HepG2 (cell line): ENCODE data around the gene COLGALT1. TPM values are rescaled to one million over a fixed set of nuclear protein-coding genes. Genes with fewer than 3 reads are reported as not detected.

Source experiments
- ADNP ChIP-seq: sonication (generic); formaldehyde crosslinking; IDR thresholded peaks from 2 replicates; pipeline ENCODE4 v1.4.0; 2020; ENCODE audit warnings: missing genetic modification reagents
- ARHGAP35 ChIP-seq: sonication (generic); formaldehyde crosslinking; IDR thresholded peaks from 2 replicates; pipeline ENCODE4 v1.9.0; 2022; ENCODE audit warnings: mild to moderate bottlenecking, inconsistent platforms, moderate library complexity, missing genetic modification reagents, borderline replicate concordance
- ARNT2 ChIP-seq: sonication (generic); formaldehyde crosslinking; IDR thresholded peaks from 2 replicates; pipeline ENCODE4 v1.8.0; 2022; ENCODE audit warnings: mild to moderate bottlenecking, low read depth, missing genetic modification reagents, moderate library complexity
- FLYWCH1 ChIP-seq: sonication (generic); formaldehyde crosslinking; IDR thresholded peaks from 2 replicates; pipeline ENCODE4 v1.8.1; 2023; ENCODE audit warnings: mild to moderate bottlenecking, missing genetic modification reagents
- HDAC2 ChIP-seq: sonication (generic); formaldehyde crosslinking; IDR thresholded peaks from 2 replicates; pipeline ENCODE4 v1.4.0; 2020; ENCODE audit warnings: missing genetic modification reagents
- MZF1 ChIP-seq: sonication (generic); formaldehyde crosslinking; IDR thresholded peaks from 2 replicates; pipeline ENCODE4 v1.8.1; 2023; ENCODE audit warnings: mild to moderate bottlenecking, missing genetic modification reagents, borderline replicate concordance
- PHF20 ChIP-seq: sonication (generic); formaldehyde crosslinking; IDR thresholded peaks from 2 replicates; pipeline ENCODE4 v1.5.0; 2020; ENCODE audit warnings: mild to moderate bottlenecking, missing genetic modification reagents
- POLR2G ChIP-seq: fragments of 200-400 bp; formaldehyde crosslinking; IDR thresholded peaks from 2 replicates; pipeline ENCODE4 v1.6.1; 2018; ENCODE audit warnings: mild to moderate bottlenecking, low read depth, low read length, moderate library complexity
- TMF1 ChIP-seq: sonication (generic); formaldehyde crosslinking; IDR thresholded peaks from 2 replicates; pipeline ENCODE4 v1.8.1; 2022; ENCODE audit warnings: low read depth, missing genetic modification reagents
- ZNF30 ChIP-seq: sonication (generic); formaldehyde crosslinking; IDR thresholded peaks from 2 replicates; pipeline ENCODE4 v1.5.0; 2020; ENCODE audit warnings: mild to moderate bottlenecking, missing genetic modification reagents
- ZNF547 ChIP-seq: sonication (generic); formaldehyde crosslinking; IDR thresholded peaks from 2 replicates; pipeline ENCODE4 v1.5.1; 2020; ENCODE audit warnings: mild to moderate bottlenecking, missing genetic modification reagents
- ZNF605 ChIP-seq: sonication (generic); formaldehyde crosslinking; IDR thresholded peaks from 2 replicates; pipeline ENCODE4 v1.8.0; 2022; ENCODE audit warnings: mild to moderate bottlenecking, missing genetic modification reagents
- ZNF607 ChIP-seq: sonication (generic); formaldehyde crosslinking; IDR thresholded peaks from 2 replicates; pipeline ENCODE4 v1.5.1; 2020; ENCODE audit warnings: missing genetic modification reagents, mild to moderate bottlenecking, borderline replicate concordance
- polyA plus RNA-seq, 8 experiments: library from polyadenylated mRNA; depleted of rRNA in 3 of 8; stranded (reverse) in 7 of 8; unstranded in 1 of 8; fragments of >200 nt; fragmentation: Illumina TruSeq in 4 of 8; extraction: Trizol in 4 of 8; gene quantifications; 2 replicates each; pipeline versions ENCODE4 v1.2.1 to v1.2.3, GENCODE V29; 2011 to 2016; ENCODE audit warnings: low read depth in 4 of 8, missing spikeins in 1 of 8, mixed read lengths in 1 of 8; ENCODE audit not compliant: insufficient read depth in 1 of 8
- total RNA-seq, 5 experiments: library from RNA; depleted of rRNA; stranded (reverse); fragments of >200 nt; fragmentation: Illumina TruSeq; extraction: Trizol; gene quantifications; 2 replicates each; pipeline ENCODE4 v1.2.3, GENCODE V29; 2016; ENCODE audit warnings: low read depth in 1 of 5
- TF ChIP-seq, protein P1 (sequence below): sonication (generic); formaldehyde crosslinking; IDR thresholded peaks from 2 replicates; pipeline ENCODE4 v1.4.0; 2020; ENCODE audit warnings: missing genetic modification reagents, borderline replicate concordance
- TF ChIP-seq, protein P2 (sequence below): sonication (generic); formaldehyde crosslinking; IDR thresholded peaks from 2 replicates; pipeline ENCODE4 v1.9.0; 2021; ENCODE audit warnings: missing genetic modification reagents, borderline replicate concordance
- TF ChIP-seq, protein P3 (sequence below): sonication (generic); formaldehyde crosslinking; IDR thresholded peaks from 2 replicates; pipeline ENCODE4 v1.4.0; 2020; ENCODE audit warnings: mild to moderate bottlenecking, missing genetic modification reagents, borderline replicate concordance
- TF ChIP-seq, protein P4 (sequence below): sonication (generic); formaldehyde crosslinking; IDR thresholded peaks from 2 replicates; pipeline ENCODE4 v1.4.0; 2020; ENCODE audit warnings: missing genetic modification reagents

Gene COLGALT1
- total and polyA plus RNA-seq, 2 of the 13 experiments (the other 11 are each of a cell fraction or from before 2014, with no cell fraction given), result 58.0 to 211 TPM

- TF ChIP-seq, protein P1, sequence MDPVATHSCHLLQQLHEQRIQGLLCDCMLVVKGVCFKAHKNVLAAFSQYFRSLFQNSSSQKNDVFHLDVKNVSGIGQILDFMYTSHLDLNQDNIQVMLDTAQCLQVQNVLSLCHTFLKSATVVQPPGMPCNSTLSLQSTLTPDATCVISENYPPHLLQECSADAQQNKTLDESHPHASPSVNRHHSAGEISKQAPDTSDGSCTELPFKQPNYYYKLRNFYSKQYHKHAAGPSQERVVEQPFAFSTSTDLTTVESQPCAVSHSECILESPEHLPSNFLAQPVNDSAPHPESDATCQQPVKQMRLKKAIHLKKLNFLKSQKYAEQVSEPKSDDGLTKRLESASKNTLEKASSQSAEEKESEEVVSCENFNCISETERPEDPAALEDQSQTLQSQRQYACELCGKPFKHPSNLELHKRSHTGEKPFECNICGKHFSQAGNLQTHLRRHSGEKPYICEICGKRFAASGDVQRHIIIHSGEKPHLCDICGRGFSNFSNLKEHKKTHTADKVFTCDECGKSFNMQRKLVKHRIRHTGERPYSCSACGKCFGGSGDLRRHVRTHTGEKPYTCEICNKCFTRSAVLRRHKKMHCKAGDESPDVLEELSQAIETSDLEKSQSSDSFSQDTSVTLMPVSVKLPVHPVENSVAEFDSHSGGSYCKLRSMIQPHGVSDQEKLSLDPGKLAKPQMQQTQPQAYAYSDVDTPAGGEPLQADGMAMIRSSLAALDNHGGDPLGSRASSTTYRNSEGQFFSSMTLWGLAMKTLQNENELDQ (CRISPR knock-in tag), result no peak
- TF ChIP-seq FLYWCH1 (CRISPR knock-in tag), result no peak
- no peak for TF ChIP-seq ZNF30
- 0 out of 2 replicates have a peak, but pooled peaks have one; percentile 24 for TF ChIP-seq ZNF605 (CRISPR knock-in tag)
- no peak for TF ChIP-seq PHF20
- no peak for TF ChIP-seq ADNP (CRISPR knock-in tag)
- TF ChIP-seq, protein P2, sequence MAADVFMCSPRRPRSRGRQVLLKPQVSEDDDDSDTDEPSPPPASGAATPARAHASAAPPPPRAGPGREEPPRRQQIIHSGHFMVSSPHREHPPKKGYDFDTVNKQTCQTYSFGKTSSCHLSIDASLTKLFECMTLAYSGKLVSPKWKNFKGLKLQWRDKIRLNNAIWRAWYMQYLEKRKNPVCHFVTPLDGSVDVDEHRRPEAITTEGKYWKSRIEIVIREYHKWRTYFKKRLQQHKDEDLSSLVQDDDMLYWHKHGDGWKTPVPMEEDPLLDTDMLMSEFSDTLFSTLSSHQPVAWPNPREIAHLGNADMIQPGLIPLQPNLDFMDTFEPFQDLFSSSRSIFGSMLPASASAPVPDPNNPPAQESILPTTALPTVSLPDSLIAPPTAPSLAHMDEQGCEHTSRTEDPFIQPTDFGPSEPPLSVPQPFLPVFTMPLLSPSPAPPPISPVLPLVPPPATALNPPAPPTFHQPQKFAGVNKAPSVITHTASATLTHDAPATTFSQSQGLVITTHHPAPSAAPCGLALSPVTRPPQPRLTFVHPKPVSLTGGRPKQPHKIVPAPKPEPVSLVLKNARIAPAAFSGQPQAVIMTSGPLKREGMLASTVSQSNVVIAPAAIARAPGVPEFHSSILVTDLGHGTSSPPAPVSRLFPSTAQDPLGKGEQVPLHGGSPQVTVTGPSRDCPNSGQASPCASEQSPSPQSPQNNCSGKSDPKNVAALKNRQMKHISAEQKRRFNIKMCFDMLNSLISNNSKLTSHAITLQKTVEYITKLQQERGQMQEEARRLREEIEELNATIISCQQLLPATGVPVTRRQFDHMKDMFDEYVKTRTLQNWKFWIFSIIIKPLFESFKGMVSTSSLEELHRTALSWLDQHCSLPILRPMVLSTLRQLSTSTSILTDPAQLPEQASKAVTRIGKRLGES (CRISPR knock-in tag), result no peak
- no peak for TF ChIP-seq ARNT2 (CRISPR knock-in tag)
- TF ChIP-seq, protein P3, sequence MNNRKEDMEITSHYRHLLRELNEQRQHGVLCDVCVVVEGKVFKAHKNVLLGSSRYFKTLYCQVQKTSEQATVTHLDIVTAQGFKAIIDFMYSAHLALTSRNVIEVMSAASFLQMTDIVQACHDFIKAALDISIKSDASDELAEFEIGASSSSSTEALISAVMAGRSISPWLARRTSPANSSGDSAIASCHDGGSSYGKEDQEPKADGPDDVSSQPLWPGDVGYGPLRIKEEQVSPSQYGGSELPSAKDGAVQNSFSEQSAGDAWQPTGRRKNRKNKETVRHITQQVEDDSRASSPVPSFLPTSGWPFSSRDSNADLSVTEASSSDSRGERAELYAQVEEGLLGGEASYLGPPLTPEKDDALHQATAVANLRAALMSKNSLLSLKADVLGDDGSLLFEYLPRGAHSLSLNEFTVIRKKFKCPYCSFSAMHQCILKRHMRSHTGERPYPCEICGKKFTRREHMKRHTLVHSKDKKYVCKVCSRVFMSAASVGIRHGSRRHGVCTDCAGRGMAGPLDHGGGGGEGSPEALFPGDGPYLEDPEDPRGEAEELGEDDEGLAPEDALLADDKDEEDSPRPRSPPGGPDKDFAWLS (CRISPR knock-in tag), result no peak
- TF ChIP-seq POLR2G, result peak; percentile 43; the same call in 1 of the 2 replicates
- TF ChIP-seq TMF1 (CRISPR knock-in tag), result no peak
- TF ChIP-seq, protein P4, sequence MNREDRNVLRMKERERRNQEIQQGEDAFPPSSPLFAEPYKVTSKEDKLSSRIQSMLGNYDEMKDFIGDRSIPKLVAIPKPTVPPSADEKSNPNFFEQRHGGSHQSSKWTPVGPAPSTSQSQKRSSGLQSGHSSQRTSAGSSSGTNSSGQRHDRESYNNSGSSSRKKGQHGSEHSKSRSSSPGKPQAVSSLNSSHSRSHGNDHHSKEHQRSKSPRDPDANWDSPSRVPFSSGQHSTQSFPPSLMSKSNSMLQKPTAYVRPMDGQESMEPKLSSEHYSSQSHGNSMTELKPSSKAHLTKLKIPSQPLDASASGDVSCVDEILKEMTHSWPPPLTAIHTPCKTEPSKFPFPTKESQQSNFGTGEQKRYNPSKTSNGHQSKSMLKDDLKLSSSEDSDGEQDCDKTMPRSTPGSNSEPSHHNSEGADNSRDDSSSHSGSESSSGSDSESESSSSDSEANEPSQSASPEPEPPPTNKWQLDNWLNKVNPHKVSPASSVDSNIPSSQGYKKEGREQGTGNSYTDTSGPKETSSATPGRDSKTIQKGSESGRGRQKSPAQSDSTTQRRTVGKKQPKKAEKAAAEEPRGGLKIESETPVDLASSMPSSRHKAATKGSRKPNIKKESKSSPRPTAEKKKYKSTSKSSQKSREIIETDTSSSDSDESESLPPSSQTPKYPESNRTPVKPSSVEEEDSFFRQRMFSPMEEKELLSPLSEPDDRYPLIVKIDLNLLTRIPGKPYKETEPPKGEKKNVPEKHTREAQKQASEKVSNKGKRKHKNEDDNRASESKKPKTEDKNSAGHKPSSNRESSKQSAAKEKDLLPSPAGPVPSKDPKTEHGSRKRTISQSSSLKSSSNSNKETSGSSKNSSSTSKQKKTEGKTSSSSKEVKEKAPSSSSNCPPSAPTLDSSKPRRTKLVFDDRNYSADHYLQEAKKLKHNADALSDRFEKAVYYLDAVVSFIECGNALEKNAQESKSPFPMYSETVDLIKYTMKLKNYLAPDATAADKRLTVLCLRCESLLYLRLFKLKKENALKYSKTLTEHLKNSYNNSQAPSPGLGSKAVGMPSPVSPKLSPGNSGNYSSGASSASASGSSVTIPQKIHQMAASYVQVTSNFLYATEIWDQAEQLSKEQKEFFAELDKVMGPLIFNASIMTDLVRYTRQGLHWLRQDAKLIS (CRISPR knock-in tag), result no peak
- TF ChIP-seq ARHGAP35 (CRISPR knock-in tag), result no peak
- 0 out of 2 replicates have a peak, but pooled peaks have one; percentile 5 for TF ChIP-seq ZNF547 (CRISPR knock-in tag)
- no peak for TF ChIP-seq MZF1 (CRISPR knock-in tag)
- TF ChIP-seq HDAC2 (CRISPR knock-in tag), result no peak
- no peak; the same call in 1 of the 2 replicates for TF ChIP-seq ZNF607 (CRISPR knock-in tag)
Observed at GRCh38 chr19:17555480-17555928, at the start of gene COLGALT1 (continued).
